ENCODE measurements around the gene EPN2.

GRCh38 chr17:19378416-19379360 lies 141.5 kb downstream of the EPN2 start, which contains the start of gene MAPK7:
- TF ChIP-seq POLR2A (IDR thresholded peaks at IDR 0.05) (no peak), CTCF (IDR thresholded peaks at IDR 0.05) (no peak)

All from right lobe of liver (tissue), 4 donors.